AG04449 (cell line): ENCODE results near the gene WIPF2.

Source experiments
- CTCF ChIA-PET: fragments of 350-600 bp; formaldehyde crosslinking; extraction: SDS; loops from one replicate; lab custom pipeline; 2021; ENCODE audit warnings: antibody characterized with exemption; lab: Yijun Ruan, JAX
- POLR2A ChIA-PET: fragments of 400-600, 350-600 bp; formaldehyde crosslinking; extraction: SDS; loops from one replicate; lab custom pipeline; 2020; ENCODE audit warnings: antibody characterized with exemption, inconsistent platforms; lab: Yijun Ruan, JAX
- DNase-seq: peaks from one replicate; pipeline ENCODE4 v3.0.0-alpha.2; 2010; ENCODE audit warnings: low read depth, low spot score
- H3K4me3 ChIP-seq: 2 replicates; pipeline ENCODE4 v1.5.1; 2011; ENCODE audit warnings: low read depth, mild to moderate bottlenecking, control low read depth, low read length
- CTCF ChIP-seq: IDR thresholded peaks from one replicate; pipeline ENCODE4 v1.5.1; 2011; ENCODE audit warnings: mild to moderate bottlenecking, moderate library complexity, low read length, control low read depth, inconsistent platforms; ENCODE audit not compliant: insufficient read depth; ENCODE audit errors: missing control alignments

WIPF2 gene

GRCh38 chr17:40241252-40241834 is 22.2 kb downstream of the WIPF2 start:
- CTCF ChIA-PET = interaction anchor here (0.7 to 4.5 kb wide), 6 partner anchors 10 to 39 kb away, joined by 3 to 36 read pairs (median 6); partner anchors contain the start of gene WIPF2
- no peak for TF ChIP-seq CTCF
- H3K4me3 ChIP-seq = no peak overlapping the region
- POLR2A ChIA-PET = no interaction called here
- no peak for DNase-seq

- ChIA-PET POLR2A (no interaction called here), CTCF (interaction anchor here (0.8 to 4.5 kb wide), 5 partner anchors 8 to 40 kb away, joined by 4 to 36 read pairs (median 6); partner anchors contain the start of gene WIPF2)
- no peak for TF ChIP-seq CTCF
- no peak overlapping the region for H3K4me3 ChIP-seq
- DNase-seq = no peak
These were observed 23.7 kb downstream of the WIPF2 start for GRCh38 chr17:40242774-40243173.

- no peak for TF ChIP-seq CTCF
- ChIA-PET CTCF (interaction anchor here (0.6 to 4.5 kb wide), 4 partner anchors 14 to 47 kb away, joined by 4 to 36 read pairs (median 4); partner anchors contain the start of gene WIPF2), POLR2A (no interaction called here)
- H3K4me3 ChIP-seq = no peak overlapping the region
- DNase-seq = no peak
These were observed 24.7 kb downstream of the WIPF2 start for GRCh38 chr17:40243761-40244160.

- H3K4me3 ChIP-seq = no peak overlapping the region
- DNase-seq = no peak
- TF ChIP-seq CTCF = no peak
- ChIA-PET CTCF (interaction anchor here (0.6 to 4.5 kb wide), 3 partner anchors 25 to 46 kb away, joined by 4 to 36 read pairs (median 5); partner anchors contain the start of gene WIPF2), POLR2A (no interaction called here)
These were observed 25.2 kb downstream of the WIPF2 start for GRCh38 chr17:40244255-40244654.

- no peak overlapping the region for H3K4me3 ChIP-seq
- no peak for DNase-seq
- ChIA-PET POLR2A (no interaction called here), CTCF (interaction anchor here (0.6 kb wide), 1 partner anchor 28 kb away, joined by 3 read pairs; no protein-coding TSS in a partner anchor)
- TF ChIP-seq CTCF = no peak
These were observed 28.9 kb downstream of the WIPF2 start for GRCh38 chr17:40247926-40248495.

GRCh38 chr17:40248507-40248906 is 29.4 kb downstream of the WIPF2 start:
- CTCF ChIA-PET = interaction anchor here (0.6 kb wide), 1 partner anchor 29 kb away, joined by 3 read pairs; no protein-coding TSS in a partner anchor
- POLR2A ChIA-PET = no interaction called here

More at GRCh38 chr17:40248507-40248906, 29.4 kb downstream of the WIPF2 start:
- no peak for TF ChIP-seq CTCF
- no peak overlapping the region for H3K4me3 ChIP-seq
- DNase-seq = no peak
